K562 (cell line): Measurements from ENCODE around the gene ZNHIT3. TPM values are rescaled to one million over a fixed set of nuclear protein-coding genes. Genes with fewer than 3 reads are reported as not detected.

Experiments used
- CHD1 ChIP-seq: fragments of 200-600 bp; sonication (generic); IDR thresholded peaks from one replicate; pipeline ENCODE4 v1.6.1; 2012; ENCODE audit warnings: mild to moderate bottlenecking, moderate library complexity, low read length, inconsistent platforms
- ELF2 ChIP-seq: fragments of 250-450 bp; sonication (Bioruptor Pico); IDR thresholded peaks from 2 replicates; pipeline ENCODE4 v1.5.0; 2021; ENCODE audit warnings: mild to moderate bottlenecking
- JUN ChIP-seq, 2 experiments: sonication (generic) in 1 of 2; formaldehyde crosslinking in 1 of 2; IDR thresholded peaks; 2 replicates each; pipeline versions ENCODE4 v1.6.1 to v1.8.0; 2012 to 2022; ENCODE audit warnings: borderline replicate concordance in 2 of 2, mild to moderate bottlenecking in 2 of 2, improper control_type of control experiment in 1 of 2, low read depth in 1 of 2, low read length in 1 of 2, missing genetic modification reagents in 1 of 2
- KHSRP ChIP-seq: fragments of 450-650 bp; IDR thresholded peaks from 2 replicates; pipeline ENCODE4 v1.6.1; 2017
- MAFF ChIP-seq: IDR thresholded peaks from 2 replicates; pipeline ENCODE4 v1.6.1; 2012; ENCODE audit warnings: low read length, improper control_type of control experiment
- MXI1 ChIP-seq: IDR thresholded peaks from 2 replicates; pipeline ENCODE4 v1.6.1; 2011; ENCODE audit warnings: low read depth, mild to moderate bottlenecking, improper control_type of control experiment, low read length
- OTX1 ChIP-seq: fragments of 450-650 bp; formaldehyde crosslinking; IDR thresholded peaks from 2 replicates; pipeline ENCODE4 v1.4.0; 2022; ENCODE audit warnings: mild to moderate bottlenecking
- PPARD ChIP-seq: fragments of 250-450 bp; sonication (Bioruptor Pico); IDR thresholded peaks from 2 replicates; pipeline ENCODE4 v1.8.0; 2022; ENCODE audit warnings: inconsistent platforms, mild to moderate bottlenecking, moderate library complexity
- RBBP5 ChIP-seq: fragments of 200-600 bp; sonication (generic); IDR thresholded peaks from 2 replicates; pipeline ENCODE4 v1.6.1; 2012; ENCODE audit warnings: borderline replicate concordance, mild to moderate bottlenecking, low read length, control low read depth, inconsistent platforms; ENCODE audit not compliant: insufficient read depth, poor library complexity, severe bottlenecking
- SMARCC2 ChIP-seq: fragments of 450-650 bp; IDR thresholded peaks from 2 replicates; pipeline ENCODE4 v1.6.1; 2017; ENCODE audit warnings: antibody characterized with exemption, moderate library complexity, mild to moderate bottlenecking, low read depth
- XRCC4 ChIP-seq: IDR thresholded peaks from one replicate; pipeline ENCODE4 v1.6.1; 2011; ENCODE audit not compliant: insufficient read depth, insufficient read length; ENCODE audit errors: extremely low read depth
- ZFP36 ChIP-seq: fragments of 150-350 bp; IDR thresholded peaks from 2 replicates; pipeline ENCODE4 v1.6.1; 2018; ENCODE audit warnings: low read length, low read depth; ENCODE audit not compliant: partially characterized antibody
- ZKSCAN1 ChIP-seq: fragments of 150-350 bp; IDR thresholded peaks from 2 replicates; pipeline ENCODE4 v1.6.1; 2016; ENCODE audit warnings: low read depth, low read length
- polyA plus RNA-seq, 8 experiments: library from polyadenylated mRNA; depleted of rRNA in 4 of 8; stranded (reverse) in 5 of 8; unstranded in 3 of 8; fragments of >200 nt; fragmentation: Nextera tagmentation in 2 of 8; fragmentation: Illumina TruSeq in 1 of 8; extraction: Ambion mirVana in 2 of 8; extraction: Trizol in 1 of 8; gene quantifications; 2 replicates each; pipeline versions ENCODE4 v1.2.1 to v1.2.3, GENCODE V29; 2011 to 2014; ENCODE audit warnings: inconsistent platforms in 1 of 8, missing spikeins in 1 of 8
- total RNA-seq, 7 experiments: library from RNA; depleted of rRNA in 6 of 7; stranded (reverse); fragments of >200 nt in 6 of 7; fragmentation: Illumina TruSeq in 2 of 7; extraction: Trizol in 2 of 7; gene quantifications; 2 replicates each; pipeline versions ENCODE4 v1.2.1 to v1.2.3, GENCODE V29; 2011 to 2021; ENCODE audit warnings: low replicate concordance in 1 of 7
- TF ChIP-seq, protein P1 (sequence below): IDR thresholded peaks from 2 replicates; pipeline ENCODE4 v1.6.1; 2011; ENCODE audit warnings: borderline replicate concordance, low read depth, mild to moderate bottlenecking, moderate library complexity, low read length; ENCODE audit not compliant: insufficient read depth, poor library complexity, severe bottlenecking
- TF ChIP-seq, protein P2 (sequence below), 2 experiments: fragments of 150-350 bp in 1 of 2; IDR thresholded peaks; 2 replicates each; pipeline ENCODE4 v1.6.1; 2012 to 2016; ENCODE audit warnings: low read depth in 2 of 2, low read length in 2 of 2, mild to moderate bottlenecking in 1 of 2, moderate library complexity in 1 of 2
- TF ChIP-seq, protein P3 (sequence below): fragments of 150-350 bp; conservative IDR thresholded peaks from 2 replicates; pipeline ENCODE4 v1.6.1; 2014; ENCODE audit warnings: low read length
- TF ChIP-seq, protein P4 (sequence below): sonication (generic); formaldehyde crosslinking; IDR thresholded peaks from 2 replicates; pipeline ENCODE4 v1.5.0; 2020; ENCODE audit warnings: missing genetic modification reagents

ZNHIT3 gene
- total and polyA plus RNA-seq, 9 of the 15 experiments (the other 6 are each of a cell fraction or from before 2014, with no cell fraction given): 45.0 to 300 (median 88.4) TPM

DNA sequence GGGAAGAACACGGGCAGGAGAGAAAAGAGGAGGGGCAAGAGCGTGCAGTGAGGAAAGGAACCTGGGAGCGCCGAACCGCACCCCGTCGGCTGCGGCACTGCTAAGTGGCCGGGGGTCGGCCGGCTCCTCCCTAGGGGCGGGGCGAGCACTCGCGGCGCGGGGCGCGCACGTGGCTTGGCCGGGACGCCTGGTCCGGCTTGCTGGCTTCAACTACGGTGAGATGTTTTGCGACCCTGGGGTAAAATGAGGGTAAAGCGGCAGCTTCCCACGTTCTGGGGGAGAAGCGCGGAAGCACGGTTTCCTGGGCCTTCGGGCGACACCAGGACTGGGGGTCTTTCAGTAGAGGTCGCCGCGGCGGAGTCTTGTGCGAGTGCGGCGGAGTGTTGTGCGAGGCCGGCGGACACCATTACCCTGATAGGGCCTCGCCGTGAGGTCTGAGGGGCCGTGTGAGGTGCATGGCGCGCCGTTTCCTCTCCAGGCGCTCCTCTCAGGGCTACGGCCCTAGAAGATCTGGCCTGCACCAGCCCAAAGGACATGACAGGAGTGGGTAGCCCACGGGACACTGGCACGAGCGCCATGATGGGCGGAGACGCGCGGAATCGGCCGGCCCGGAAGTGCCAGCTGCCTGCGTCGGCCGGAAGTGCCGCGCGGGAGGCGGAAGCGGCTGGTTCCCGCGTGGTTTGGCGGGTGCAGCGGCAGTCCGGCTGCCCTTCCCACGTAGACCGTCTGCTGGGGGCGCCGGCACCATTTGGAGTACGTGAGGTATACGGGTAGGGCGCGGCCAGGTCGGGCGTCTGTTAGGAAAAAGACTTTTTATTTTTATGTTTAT is 48.6 kb downstream of the ZNHIT3 start, which contains the start of the genes MYO19 and PIGW (continued):
- no peak for TF ChIP-seq SMARCC2
- peak; percentile 94 for TF ChIP-seq ELF2 (CRISPR knock-in tag)
- TF ChIP-seq JUN (IDR thresholded peaks at IDR 0.05; ENCODE audit: borderline replicate concordance, low read depth, low read length): peak; percentile 25; the same call in 1 of the 2 replicates
- TF ChIP-seq JUN (CRISPR knock-in tag; IDR thresholded peaks at IDR 0.05; ENCODE audit: borderline replicate concordance): no peak
- TF ChIP-seq KHSRP: no peak
- peak; percentile 8; the same call in 1 of the 2 replicates for TF ChIP-seq OTX1 (CRISPR knock-in tag)
- no peak for TF ChIP-seq PPARD
- TF ChIP-seq MAFF: peak; percentile 27; the same call in 1 of the 2 replicates
- peak; percentile 82 for TF ChIP-seq MXI1
- TF ChIP-seq, protein P1, sequence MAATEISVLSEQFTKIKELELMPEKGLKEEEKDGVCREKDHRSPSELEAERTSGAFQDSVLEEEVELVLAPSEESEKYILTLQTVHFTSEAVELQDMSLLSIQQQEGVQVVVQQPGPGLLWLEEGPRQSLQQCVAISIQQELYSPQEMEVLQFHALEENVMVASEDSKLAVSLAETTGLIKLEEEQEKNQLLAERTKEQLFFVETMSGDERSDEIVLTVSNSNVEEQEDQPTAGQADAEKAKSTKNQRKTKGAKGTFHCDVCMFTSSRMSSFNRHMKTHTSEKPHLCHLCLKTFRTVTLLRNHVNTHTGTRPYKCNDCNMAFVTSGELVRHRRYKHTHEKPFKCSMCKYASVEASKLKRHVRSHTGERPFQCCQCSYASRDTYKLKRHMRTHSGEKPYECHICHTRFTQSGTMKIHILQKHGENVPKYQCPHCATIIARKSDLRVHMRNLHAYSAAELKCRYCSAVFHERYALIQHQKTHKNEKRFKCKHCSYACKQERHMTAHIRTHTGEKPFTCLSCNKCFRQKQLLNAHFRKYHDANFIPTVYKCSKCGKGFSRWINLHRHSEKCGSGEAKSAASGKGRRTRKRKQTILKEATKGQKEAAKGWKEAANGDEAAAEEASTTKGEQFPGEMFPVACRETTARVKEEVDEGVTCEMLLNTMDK: peak; percentile 35
- TF ChIP-seq, protein P2, sequence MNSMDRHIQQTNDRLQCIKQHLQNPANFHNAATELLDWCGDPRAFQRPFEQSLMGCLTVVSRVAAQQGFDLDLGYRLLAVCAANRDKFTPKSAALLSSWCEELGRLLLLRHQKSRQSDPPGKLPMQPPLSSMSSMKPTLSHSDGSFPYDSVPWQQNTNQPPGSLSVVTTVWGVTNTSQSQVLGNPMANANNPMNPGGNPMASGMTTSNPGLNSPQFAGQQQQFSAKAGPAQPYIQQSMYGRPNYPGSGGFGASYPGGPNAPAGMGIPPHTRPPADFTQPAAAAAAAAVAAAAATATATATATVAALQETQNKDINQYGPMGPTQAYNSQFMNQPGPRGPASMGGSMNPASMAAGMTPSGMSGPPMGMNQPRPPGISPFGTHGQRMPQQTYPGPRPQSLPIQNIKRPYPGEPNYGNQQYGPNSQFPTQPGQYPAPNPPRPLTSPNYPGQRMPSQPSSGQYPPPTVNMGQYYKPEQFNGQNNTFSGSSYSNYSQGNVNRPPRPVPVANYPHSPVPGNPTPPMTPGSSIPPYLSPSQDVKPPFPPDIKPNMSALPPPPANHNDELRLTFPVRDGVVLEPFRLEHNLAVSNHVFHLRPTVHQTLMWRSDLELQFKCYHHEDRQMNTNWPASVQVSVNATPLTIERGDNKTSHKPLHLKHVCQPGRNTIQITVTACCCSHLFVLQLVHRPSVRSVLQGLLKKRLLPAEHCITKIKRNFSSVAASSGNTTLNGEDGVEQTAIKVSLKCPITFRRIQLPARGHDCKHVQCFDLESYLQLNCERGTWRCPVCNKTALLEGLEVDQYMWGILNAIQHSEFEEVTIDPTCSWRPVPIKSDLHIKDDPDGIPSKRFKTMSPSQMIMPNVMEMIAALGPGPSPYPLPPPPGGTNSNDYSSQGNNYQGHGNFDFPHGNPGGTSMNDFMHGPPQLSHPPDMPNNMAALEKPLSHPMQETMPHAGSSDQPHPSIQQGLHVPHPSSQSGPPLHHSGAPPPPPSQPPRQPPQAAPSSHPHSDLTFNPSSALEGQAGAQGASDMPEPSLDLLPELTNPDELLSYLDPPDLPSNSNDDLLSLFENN (IDR thresholded peaks at IDR 0.05; ENCODE audit: low read depth in 2 of 2, low read length in 2 of 2): 0 out of 4 replicates have a peak, but pooled peaks of 1 of the 2 experiments have one; percentile 17
- no peak for TF ChIP-seq CHD1
- TF ChIP-seq, protein P3, sequence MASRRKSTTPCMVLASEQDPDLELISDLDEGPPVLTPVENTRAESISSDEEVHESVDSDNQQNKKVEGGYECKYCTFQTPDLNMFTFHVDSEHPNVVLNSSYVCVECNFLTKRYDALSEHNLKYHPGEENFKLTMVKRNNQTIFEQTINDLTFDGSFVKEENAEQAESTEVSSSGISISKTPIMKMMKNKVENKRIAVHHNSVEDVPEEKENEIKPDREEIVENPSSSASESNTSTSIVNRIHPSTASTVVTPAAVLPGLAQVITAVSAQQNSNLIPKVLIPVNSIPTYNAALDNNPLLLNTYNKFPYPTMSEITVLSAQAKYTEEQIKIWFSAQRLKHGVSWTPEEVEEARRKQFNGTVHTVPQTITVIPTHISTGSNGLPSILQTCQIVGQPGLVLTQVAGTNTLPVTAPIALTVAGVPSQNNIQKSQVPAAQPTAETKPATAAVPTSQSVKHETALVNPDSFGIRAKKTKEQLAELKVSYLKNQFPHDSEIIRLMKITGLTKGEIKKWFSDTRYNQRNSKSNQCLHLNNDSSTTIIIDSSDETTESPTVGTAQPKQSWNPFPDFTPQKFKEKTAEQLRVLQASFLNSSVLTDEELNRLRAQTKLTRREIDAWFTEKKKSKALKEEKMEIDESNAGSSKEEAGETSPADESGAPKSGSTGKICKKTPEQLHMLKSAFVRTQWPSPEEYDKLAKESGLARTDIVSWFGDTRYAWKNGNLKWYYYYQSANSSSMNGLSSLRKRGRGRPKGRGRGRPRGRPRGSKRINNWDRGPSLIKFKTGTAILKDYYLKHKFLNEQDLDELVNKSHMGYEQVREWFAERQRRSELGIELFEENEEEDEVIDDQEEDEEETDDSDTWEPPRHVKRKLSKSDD: 0 out of 2 replicates have a peak, but pooled peaks have one; percentile 31
- TF ChIP-seq RBBP5: peak; percentile 84
- TF ChIP-seq ZFP36: no peak
- TF ChIP-seq, protein P4, sequence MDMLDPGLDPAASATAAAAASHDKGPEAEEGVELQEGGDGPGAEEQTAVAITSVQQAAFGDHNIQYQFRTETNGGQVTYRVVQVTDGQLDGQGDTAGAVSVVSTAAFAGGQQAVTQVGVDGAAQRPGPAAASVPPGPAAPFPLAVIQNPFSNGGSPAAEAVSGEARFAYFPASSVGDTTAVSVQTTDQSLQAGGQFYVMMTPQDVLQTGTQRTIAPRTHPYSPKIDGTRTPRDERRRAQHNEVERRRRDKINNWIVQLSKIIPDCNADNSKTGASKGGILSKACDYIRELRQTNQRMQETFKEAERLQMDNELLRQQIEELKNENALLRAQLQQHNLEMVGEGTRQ (CRISPR knock-in tag): 0 out of 2 replicates have a peak, but pooled peaks have one; percentile 6
- TF ChIP-seq XRCC4: no peak
- no peak for TF ChIP-seq ZKSCAN1
